Measurements from ENCODE around the gene PTPRT.

PTPRT gene

DNA sequence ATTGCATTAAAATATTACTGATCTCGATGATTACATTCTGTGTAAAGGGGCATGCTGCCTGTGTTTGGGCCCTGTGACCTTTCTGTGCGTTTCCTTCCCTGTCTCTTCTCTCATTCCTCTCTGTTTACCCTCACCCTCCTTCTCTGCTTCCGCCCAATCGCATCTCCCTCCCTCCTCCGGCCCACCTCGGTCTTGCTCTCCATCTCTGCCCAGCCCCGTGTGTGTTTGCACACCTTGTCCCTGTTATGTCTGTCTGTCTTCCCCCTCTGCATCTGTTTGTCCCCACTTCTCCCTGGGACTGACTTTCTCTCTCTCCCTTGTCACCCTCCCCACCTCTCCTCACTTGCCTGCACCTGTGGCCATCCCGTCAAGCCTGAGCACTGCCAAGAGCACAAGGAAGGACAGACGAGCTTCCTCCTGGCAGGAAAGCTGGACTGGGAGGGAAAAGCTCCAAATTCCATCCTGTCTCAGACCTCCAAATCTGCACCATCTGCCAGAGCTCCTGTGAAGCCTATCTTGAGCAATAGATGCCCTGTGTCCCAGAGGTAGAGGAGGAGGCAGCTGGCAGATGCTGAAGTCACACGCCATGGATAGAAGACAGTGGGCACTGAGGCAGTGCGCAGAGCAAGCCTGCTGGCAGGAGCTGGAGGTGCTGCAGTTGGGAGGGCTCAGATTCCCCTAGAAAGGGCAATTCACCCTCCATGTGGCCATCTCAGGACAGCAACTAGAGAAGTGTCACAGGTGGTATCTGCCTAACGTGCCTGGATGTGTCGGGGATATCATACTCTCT lies 172.3 kb downstream of the PTPRT start:
- no peak for DNase-seq

DNA sequence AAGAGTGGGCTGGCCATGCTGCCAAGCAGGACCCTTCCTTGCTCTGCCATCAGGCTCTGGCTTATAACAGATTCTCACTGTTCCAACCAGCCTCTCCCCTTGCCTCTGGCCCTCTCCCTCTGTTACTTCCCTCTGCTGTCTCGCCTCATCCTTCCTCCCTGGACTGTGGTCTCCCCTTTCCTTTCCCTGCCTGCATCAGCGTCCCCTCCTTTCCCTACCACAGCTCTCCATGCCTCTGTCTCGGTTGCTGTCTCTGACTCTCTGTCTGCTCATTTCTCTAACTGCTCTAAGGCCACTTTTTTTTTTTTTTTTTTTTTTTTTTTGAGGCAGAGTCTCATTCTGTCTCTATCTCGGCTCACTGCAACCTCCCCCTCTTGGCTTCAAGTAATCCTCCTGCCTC lies 173.4 kb downstream of the PTPRT start:
- DNase-seq, result no peak

DNA sequence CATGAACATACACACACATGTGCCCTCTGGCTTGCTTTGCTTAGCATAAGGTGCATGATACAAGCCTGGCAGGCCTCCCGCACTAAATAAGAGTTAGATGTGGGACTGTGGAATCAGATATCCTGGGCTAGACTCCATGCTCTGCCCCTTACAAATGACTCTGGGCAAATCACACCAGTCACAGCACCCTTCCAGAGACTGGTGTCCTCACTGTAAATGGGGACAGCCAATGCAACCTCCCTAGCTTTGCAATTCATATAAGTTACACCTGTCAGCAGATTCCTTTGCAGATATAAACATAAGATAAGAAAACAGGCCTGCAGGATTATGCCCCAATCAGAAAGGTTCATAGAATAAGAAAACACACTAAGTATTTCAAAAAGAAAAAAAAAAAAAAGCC lies 174.1 kb downstream of the PTPRT start:
- DNase-seq, result no peak

DNA sequence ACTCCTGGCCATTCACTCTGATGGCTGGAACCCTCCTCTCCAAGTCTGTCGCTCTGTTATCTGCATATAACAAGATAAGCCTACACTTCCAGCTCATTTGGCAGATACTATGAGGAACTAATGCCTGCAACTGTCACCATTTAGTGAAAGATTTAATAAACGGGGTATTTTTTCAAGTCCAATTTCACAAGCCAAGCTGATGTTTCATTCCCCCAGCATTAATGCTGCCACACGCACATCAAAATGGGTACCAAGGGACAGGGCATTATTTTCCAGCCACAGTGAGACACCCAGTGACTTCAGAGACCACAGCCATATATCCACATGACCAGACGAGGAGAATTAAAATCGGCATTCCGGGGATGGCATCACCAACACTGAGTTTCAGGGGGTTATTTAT lies 175.5 kb downstream of the PTPRT start:
- DNase-seq, result no peak

DNA sequence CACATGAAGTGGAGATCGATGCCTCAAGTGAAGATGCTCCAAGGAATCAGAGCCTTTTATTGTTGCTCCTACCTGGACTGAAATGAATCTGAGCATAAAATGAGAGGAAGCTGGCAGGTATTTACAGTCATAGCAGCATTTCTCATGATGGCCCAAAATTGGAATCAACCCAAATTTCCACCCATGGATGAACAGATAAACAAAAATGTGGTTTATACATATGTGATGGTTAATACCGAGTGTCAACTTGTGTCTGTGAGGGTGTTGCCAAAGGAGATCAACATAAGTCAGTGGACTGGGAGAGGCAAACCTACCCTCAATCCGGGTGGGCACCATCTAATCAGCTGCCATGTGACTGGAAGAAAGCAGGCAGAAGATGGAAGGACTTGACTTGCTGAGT lies 178.2 kb downstream of the PTPRT start:
- no peak for DNase-seq

DNA sequence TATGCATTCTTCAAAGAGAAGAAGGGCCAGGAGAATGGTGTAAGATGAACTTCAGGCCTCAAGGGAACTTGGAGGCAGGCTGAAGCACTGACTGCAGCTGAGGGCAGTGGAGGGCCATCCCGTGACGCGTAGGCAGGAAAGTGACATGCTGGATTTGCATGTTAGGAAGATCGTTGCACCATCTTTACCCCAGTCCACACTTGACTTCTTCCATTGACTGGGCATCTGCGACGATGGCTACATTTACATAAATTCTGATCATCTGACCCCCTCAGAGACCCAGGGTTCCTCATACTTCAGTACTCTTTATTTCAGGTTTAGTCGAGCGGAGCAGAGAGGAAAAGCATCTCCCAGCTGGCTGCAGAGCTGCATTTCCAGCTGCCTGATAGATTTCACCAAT lies 180.2 kb downstream of the PTPRT start:
- DNase-seq, result no peak

DNA sequence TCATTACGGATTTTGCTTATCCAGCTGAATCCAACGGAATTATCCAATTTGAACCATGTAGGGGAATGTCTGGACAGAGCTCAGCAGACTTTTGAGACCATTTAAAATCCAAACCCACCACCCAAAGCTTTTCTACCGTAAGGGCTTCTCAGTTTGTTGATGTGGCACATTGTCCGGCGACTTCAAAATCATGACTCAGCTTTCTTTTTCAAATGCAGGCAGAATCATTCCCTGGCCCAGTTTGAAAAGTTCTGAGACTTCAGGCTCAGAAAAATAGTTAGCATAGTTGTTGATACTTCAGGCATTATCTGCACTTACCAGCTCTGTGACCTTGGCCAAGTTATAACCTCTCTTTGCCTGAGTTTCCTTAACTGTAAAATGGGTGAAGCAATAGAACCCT lies 182.2 kb downstream of the PTPRT start:
- DNase-seq, result no peak

DNA sequence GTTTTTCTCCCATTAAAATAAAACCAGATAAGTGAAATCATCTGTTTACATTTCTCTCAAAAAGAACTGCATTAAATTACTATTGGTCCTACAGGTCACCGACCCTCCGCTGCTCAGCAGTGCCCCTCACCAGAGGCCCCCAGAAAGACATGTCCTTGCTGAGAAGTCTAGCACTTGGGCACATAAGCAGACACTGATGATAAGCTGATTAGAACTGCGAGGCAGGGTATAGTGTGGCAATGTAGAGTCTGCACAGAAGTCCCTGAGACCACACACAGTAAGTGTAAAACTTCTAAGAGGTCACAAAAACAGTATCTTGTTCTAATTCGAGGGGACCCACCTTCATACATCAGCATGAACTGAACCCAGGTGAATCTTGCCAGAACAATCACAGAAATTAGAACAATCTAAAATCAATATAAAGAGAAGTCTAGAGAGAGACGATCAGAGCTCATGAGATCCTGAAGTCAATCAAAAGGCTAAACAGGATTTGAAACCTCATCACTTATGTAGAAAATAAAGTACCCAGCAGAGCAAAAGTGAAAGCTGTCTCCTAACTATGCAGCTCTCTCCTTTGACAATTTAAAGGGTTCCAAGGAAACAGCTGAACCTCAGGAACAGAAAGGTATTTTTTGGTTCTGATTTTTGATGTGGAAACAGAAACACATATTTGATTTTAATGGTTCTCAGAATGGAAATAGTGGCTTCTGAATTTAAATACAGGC lies 182.9 kb downstream of the PTPRT start:
- DNase-seq, result no peak

DNA sequence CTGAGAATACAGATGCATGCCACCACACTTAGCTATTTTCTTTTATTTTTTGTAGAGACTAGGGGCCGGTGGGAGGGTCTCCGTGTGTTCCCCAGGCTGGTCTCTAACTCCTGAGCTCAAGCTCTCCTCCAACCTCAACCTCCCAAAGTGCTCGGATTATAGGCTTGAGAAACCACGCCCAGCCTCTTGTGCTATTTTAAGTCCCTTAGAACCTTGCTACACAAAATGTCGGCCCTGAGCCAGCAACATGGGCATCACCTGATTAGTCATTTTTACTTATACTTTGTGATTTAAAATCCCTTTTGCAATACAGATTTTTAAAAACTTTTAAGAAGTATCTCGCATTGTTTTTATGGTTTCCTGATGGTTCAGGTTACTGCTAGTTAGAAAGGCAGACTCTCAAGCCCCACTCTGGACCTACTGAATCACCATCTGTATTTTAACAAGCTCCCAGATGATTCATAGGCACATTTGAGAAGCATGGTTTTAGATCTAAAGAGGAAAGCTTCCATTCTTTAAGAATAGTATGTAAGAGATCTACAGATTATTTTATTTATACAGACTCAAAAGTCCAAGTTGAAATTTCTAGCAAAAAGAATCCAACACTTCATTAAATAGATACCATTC lies 186.3 kb downstream of the PTPRT start:
- DNase-seq, result no peak

DNA sequence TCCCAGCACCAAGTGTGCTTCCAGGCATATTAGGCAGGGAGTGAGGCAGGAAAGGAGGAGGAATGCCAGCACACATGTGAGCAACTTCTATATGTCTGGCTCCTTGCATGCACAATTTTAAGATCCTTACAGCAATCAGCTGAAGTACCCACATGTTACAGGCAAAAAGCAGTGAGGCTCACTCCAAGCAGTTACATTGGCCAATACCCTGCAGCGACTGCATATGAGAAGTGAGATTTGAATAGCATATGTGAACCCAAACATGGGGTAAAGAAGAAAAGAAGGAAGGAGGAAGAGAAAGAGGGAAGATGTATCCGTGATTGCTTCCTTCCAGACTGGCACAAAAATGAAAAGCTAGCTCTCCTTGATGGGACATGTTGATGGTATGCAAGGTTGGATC lies 193.6 kb downstream of the PTPRT start:
- DNase-seq, result no peak

DNA sequence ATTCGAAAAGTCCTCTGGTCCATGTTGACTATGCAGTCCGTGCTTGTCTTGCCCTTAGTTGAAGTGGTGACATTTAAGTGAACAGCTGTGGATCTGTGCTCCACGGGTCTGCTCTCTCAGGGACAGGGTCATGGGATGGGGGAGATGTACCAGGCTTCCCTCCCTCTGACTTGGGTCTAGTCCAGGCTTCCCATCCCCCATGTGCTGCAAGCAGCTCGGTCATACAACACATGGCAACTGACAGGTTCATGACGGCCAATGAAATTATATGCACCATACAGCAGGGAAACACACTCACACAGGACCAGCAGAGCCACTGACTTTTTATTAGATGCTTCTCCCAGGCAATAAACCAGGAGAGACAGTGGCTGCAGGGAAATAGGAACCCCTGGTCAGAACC lies 201.4 kb downstream of the PTPRT start:
- DNase-seq, result no peak

DNA sequence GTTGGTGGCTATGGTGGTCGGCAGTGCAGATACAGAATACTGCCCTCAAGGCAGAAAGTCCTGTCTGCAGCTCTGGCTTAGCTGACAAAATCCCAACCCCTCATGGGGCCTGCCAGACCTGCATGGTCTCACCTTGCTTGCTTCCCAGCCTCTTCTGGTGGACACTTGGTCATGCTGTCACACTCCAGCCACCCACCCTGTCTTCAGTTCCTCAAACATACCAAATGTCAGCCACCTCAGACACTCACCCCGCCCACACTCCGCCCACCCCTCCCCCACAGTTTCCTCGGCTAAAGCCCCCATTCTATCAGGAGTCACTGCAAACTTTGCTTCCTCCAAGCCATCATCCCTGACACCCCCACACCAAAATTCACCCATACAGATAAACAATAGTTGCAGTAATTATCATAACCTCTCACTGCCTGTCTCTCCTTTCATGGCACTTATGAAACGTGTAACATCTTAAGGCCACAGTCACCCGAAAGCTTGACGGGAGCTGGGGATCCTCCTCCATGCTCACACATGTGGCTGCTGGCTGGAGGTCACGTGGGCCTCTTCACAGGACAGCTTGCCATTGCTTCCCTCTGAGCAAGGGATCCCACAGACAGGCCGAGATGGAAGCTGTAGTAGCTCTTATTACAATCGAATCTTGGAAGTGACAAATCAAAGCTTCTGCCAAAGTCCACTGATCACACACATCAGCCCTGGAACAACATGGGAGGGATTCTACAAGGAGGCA lies 202.2 kb downstream of the PTPRT start:
- no peak for DNase-seq

DNA sequence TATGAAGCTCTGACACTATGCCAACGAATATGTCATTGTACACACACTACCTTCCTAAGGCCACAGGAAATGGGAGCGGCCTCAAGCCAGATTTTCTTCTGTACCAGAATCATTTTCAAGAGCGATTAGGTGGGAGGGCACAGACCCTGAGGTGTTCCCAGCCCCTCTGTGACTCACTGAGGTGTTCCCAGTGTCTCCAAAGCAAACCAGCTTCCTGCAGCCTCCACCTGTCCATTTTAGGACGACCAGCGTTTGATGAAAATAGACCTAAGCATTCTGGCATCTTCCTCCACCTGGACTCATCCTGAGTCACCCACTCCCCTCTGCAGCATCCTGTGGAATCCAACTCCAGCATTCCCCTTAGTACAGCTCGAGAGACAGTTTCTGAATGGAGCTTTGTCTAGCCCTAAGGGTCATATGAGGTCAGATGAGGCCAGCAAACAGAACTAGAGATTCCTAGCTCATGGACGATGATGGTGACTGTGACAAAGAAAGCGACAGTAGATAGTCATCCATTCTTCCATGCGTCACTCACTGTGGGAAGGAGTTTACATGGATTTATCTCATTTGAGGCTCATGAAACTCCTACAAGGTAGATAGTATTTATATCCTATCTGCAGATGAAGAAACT lies 203.4 kb downstream of the PTPRT start:
- no peak for DNase-seq

DNA sequence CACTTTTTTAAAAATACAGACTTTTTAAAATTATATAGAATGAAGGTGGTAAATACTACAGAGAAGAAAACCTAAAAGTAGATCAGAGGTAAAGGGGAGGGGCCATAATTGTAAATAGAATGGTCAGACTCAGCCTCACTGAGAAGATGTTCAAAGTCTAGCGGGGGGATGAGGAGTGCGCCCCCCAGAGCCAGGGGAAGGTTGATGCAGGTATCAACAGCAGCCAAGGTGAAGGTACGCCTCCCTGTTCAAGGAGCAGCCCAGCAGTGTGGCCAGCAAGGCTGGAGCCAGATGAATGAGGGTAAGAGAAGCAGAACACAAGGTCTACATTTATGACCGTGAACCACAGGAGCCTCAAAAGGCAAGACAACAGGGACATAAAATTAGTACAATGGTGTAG lies 204.1 kb downstream of the PTPRT start:
- DNase-seq, result no peak

DNA sequence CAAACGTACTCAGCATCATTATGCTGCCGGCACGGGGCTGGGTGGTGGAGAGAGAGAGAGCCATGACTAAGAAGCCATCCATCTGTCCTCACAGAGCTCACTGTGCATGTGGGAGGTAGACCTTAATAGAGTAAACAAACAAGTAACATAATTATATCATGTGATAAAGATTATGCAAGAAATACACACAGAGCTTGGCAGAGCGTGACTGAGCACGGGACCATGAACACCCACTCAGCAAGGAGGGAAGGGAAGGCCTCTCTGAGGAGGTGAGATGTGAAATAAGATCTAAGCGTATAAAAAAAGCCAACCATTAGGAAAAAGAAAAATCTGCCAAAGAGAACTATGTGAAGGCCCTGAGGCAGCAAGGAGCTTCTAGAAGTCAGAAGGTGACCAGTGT lies 207.5 kb downstream of the PTPRT start:
- no peak for DNase-seq

DNA sequence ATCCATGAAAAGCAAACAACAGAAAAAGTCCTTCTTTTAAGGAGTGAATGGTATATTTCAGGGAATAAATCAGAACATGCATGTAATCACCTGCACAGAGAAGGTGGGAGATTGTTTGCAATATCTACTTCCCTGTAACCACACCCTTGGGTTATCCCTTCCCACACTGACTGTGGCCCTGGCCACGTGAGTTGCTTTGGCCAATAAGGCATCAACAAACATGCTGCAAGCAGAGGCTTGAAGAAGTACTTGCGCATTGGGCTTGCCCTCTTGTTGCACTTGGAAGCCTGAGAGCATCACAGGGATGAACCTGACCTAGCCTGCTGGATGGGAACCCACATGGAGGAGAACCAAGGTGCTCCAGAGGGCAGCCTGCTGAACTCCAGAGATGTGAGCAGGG lies 208.5 kb downstream of the PTPRT start:
- DNase-seq, result no peak

DNA sequence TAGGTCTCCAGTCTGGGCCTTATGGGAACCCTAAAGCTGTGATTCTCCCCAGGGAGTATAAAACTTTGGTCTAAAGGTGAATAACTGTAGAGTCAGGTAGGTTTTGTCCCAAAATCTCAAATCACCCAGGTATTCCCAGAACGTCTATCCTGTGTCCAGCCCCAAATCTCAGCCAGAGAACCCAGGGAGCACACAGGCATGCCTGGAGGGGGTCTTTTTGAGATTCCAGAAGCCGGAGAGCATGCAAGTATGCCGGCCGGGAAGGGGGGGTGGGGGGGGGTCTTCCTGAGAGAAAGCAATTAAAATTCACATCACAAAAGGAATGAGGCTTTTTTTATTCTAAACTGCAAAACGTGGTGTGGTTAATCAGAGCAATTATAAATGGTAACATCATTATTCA lies 210.0 kb downstream of the PTPRT start:
- no peak for DNase-seq

DNA sequence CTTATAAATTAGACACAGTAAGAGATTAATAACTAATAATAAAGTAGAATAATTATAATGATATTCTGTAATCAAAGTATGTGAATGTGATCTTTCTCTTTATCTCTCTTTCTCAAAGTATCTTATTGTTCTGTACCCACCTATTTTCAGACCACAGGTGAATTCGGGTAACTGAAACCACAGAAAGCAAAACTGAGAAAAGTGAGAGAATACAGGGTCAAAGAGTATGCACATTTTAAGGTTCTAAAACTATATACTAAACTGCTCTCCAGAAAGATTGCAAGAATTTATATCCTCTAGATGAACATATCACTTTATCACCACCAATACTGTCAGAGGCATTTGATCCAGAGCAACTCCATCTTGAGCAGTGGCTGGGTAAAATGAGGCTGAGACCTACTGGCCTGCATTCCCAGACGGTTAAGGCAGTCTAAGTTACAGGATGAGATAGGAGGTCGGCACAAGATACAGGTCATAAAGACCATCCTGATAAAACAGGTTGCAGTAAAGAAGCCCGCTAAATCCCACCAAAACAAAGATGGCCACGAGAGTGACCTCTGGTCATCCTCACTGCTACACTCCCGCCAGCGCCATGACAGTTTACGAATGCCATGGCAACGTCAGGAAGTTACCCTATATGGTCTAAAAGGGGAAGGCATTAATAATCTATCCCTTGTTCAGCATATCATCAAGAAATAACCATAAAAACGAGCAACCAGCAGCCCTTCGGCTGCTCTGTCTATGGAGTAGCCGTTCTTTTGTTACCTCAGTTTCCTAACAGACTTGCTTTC lies 211.3 kb downstream of the PTPRT start:
- no peak for DNase-seq

DNA sequence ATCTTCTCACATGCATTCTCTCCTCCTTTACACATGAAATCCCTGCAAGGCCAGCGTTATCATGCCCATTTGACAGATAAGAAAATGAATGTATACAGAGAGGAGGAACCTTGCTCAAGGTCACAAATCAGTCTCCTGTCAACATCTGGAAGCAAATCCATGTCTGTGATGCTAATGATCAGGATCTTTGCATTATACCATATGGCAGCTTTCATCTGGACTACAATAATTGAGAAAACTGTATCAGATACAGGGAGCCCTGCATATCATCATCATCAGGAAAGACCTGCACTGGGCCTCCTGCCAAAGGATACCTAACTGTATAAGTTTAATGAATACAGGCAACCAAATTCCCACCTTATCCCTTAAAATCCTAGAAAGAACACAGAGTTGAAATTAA lies 213.7 kb downstream of the PTPRT start:
- no peak for DNase-seq

DNA sequence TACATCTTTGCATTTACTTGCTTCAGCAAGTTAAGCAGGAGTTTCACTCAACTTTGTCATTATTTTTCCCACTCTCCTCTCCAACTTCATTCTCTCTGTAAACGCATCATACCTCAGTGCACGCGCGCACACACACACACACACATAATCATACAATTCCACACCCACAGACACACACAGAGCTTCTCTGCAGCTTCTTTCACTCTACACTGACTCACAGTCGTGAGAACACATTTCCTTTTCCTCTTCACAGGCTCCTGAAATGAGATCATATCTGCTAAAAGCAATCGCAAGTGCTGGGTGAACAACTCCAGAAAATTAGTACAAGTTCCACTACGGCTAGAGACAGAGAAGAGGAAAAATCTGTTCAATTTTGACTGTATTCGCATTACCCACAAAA lies 215.4 kb downstream of the PTPRT start:
- no peak for DNase-seq

DNA sequence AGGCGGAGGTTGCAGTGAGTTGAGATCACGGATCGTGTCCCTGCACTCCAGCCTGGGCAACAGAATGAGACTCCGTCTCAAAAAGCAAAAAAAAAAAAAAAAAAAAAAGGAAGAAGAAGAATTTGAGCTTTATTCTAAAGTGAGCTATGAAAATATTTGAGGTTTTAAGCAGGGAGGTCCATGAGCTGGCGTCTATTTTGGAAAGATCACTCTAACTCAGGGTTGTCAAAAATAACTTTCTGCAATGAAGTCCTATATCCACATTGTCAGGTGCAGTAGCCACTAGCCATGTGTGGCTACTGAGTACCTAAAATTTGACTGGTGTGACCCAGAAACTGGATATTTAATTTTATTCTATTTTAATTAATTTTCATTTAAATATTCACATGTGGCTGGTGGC lies 217.1 kb downstream of the PTPRT start:
- no peak for DNase-seq

DNA sequence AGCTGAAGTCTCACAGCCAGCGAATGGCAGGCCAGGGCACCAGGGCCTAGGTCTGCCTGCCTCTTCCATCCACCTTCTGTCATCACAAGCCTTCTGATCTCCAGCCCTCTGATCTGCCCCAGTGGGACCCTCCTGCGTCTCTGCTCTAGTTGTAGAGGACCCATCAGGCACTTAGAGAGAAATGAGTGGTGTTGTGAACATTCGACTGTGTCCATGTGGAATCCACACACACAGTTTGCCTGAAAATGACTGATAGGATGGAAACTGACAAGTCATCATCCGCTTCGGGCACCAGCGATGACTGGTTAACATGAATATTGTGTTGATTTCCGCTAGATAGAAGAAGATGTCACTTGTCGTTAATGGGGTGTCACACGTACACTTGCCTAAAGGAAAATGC lies 221.0 kb downstream of the PTPRT start:
- DNase-seq, result no peak
